ENCODE measurements around the gene FAM210B.
A peak's percentile ranks its signal among the peaks of the same experiment; 100 is the strongest.
"Not testable (repeated sequence)": the region's sequence is repeated elsewhere in the genome, so short reads cannot be mapped to it uniquely, and the experiment has no call there.

Gene FAM210B

GRCh38 chr20:56358600-56359211 is at the start of gene FAM210B:
TSS of gene FAM210B (plus strand) at chr20:56358974. CDS start at chr20:56359006, 32 bp downstream.
- peak; percentile 68 for DNase-seq (ENCODE audit: low read depth)

GRCh38 chr20:56316051-56316450 is 42.7 kb upstream of the FAM210B start:
- DNase-seq (ENCODE audit: low read depth) = no peak

- DNase-seq (ENCODE audit: low read depth) = no peak
Observed at GRCh38 chr20:56316483-56316882, 42.3 kb upstream of the FAM210B start.

GRCh38 chr20:56322681-56323080 is 36.1 kb upstream of the FAM210B start:
- DNase-seq (ENCODE audit: low read depth) = no peak

- no peak for DNase-seq (ENCODE audit: low read depth)
Observed at GRCh38 chr20:56323206-56323605, 35.6 kb upstream of the FAM210B start.

- DNase-seq (ENCODE audit: low read depth) = no peak
Observed at GRCh38 chr20:56323656-56324055, 35.1 kb upstream of the FAM210B start.

GRCh38 chr20:56324806-56325205 is 34.0 kb upstream of the FAM210B start:
- no peak for DNase-seq (ENCODE audit: low read depth)

GRCh38 chr20:56328861-56329260 is 29.9 kb upstream of the FAM210B start:
- no peak for DNase-seq (ENCODE audit: low read depth)

GRCh38 chr20:56336709-56337108 is 22.1 kb upstream of the FAM210B start:
- not testable (repeated sequence) for DNase-seq (ENCODE audit: low read depth)

GRCh38 chr20:56342783-56343182 is 16.0 kb upstream of the FAM210B start:
- no peak for DNase-seq (ENCODE audit: low read depth)

GRCh38 chr20:56343861-56344381 is 14.9 kb upstream of the FAM210B start:
- no peak for DNase-seq (ENCODE audit: low read depth)

GRCh38 chr20:56345911-56346310 is 12.9 kb upstream of the FAM210B start:
- no peak for DNase-seq (ENCODE audit: low read depth)

- DNase-seq (ENCODE audit: low read depth) = no peak
Observed at GRCh38 chr20:56347628-56348304, 11.0 kb upstream of the FAM210B start.

GRCh38 chr20:56348305-56348693 is 10.5 kb upstream of the FAM210B start:
- DNase-seq (ENCODE audit: low read depth) = no peak

GRCh38 chr20:56348746-56349145 is 10.0 kb upstream of the FAM210B start:
- no peak for DNase-seq (ENCODE audit: low read depth)

GRCh38 chr20:56350842-56351241 is 7.9 kb upstream of the FAM210B start:
- no peak for DNase-seq (ENCODE audit: low read depth)

- no peak for DNase-seq (ENCODE audit: low read depth)
Observed at GRCh38 chr20:56352345-56353055, 6.3 kb upstream of the FAM210B start.

- DNase-seq (ENCODE audit: low read depth) = no peak
Observed at GRCh38 chr20:56353356-56353755, 5.4 kb upstream of the FAM210B start.

- DNase-seq (ENCODE audit: low read depth) = no peak
Observed at GRCh38 chr20:56358070-56358469, 704 bp upstream of the FAM210B start.

- DNase-seq (ENCODE audit: low read depth) = no peak
Observed at GRCh38 chr20:56359212-56360132, 698 bp downstream of the FAM210B start.

GRCh38 chr20:56360133-56360907 is 1.5 kb downstream of the FAM210B start:
- DNase-seq (ENCODE audit: low read depth) = no peak
